IPS-20b (cell line): ENCODE measurements around the gene SPIN1.
A peak's percentile ranks its signal among the peaks of the same experiment; 100 is the strongest.
"Not testable (repeated sequence)": the region's sequence is repeated elsewhere in the genome, so short reads cannot be mapped to it uniquely, and the experiment has no call there.

Source experiments
- H3K27ac ChIP-seq: one replicate; pipeline ENCODE4 v1.5.1; 2013; ENCODE audit warnings: low read length
- H3K27me3 ChIP-seq: 2 replicates; pipeline ENCODE4 v1.6.1; 2013; ENCODE audit warnings: mild to moderate bottlenecking, low read length, inconsistent platforms; ENCODE audit not compliant: insufficient read depth
- H3K36me3 ChIP-seq: 2 replicates; pipeline ENCODE4 v1.6.1; 2013; ENCODE audit warnings: low read depth, mild to moderate bottlenecking, inconsistent platforms, low read length, moderate library complexity; ENCODE audit not compliant: insufficient read depth
- H3K4me1 ChIP-seq: 2 replicates; pipeline ENCODE4 v1.6.1; 2013; ENCODE audit warnings: mild to moderate bottlenecking, control low read depth, inconsistent platforms, low read length, moderate library complexity; ENCODE audit not compliant: insufficient read depth
- H3K4me3 ChIP-seq: 2 replicates; pipeline ENCODE4 v1.5.1; 2013; ENCODE audit warnings: mild to moderate bottlenecking, low read length, inconsistent platforms
- H3K9ac ChIP-seq: 2 replicates; pipeline ENCODE4 v1.6.1; 2013; ENCODE audit warnings: low read depth, mild to moderate bottlenecking, inconsistent platforms, low read length, moderate library complexity
- H3K9me3 ChIP-seq: 2 replicates; pipeline ENCODE4 v1.6.1; 2013; ENCODE audit warnings: mild to moderate bottlenecking, low read depth, low read length, inconsistent platforms; ENCODE audit not compliant: insufficient read depth

SPIN1 gene

DNA sequence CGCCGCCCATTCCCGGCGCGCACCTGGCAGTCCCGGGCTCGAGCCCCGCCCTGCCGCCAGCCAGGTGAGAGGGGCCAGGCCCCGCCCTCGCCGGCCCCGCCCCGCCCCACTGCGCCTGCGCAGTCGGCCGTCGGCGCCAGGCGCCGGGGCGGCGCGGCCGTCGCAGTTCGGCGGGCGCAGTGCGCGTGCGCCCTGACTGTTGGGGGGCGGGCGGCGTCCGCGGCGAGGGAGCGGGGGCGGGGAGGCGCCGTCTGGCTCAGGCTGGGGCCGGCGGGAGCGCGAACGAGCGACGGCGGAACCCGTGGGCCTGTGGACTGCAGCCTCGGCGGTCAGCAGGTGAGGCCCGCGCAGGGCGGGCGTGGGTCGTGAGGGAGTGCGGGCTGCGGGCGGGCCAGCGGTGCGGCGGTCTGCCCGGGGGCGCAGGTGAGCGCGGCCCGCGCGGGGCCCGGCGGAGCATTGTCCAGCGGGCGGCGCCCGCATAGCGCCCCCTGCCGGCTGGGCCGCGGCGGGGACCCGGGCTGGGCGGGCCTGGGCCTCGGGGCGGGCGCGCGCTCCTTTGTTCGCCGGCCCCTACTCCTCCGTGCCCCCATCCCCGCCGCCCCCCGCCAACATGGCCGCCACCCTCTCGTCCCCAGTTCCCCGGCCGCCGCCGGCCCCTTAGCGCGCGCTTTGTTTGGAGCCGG, at the start of gene SPIN1:
SPIN1 (plus strand) TSS at position 242 of the 683 bp plus-strand sequence. CDS start 38,096 bp downstream, outside the sequence.
- peak within 1 kb of the TSS; percentile 87 for H3K4me3 ChIP-seq
- H3K36me3 ChIP-seq: peaks cover 11% of the 10 kb centered on the region
- peaks cover 7% of the 10 kb centered on the region; the same call in 1 of the 2 replicates for H3K27me3 ChIP-seq
- H3K4me1 ChIP-seq: peaks cover 22% of the 10 kb centered on the region; the same call in 1 of the 2 replicates
- peak within 1 kb of the TSS; percentile 93 for H3K9ac ChIP-seq
- peak within 1 kb of the TSS; percentile 79 for H3K27ac ChIP-seq
- no peaks in the 10 kb centered on the region for H3K9me3 ChIP-seq

DNA sequence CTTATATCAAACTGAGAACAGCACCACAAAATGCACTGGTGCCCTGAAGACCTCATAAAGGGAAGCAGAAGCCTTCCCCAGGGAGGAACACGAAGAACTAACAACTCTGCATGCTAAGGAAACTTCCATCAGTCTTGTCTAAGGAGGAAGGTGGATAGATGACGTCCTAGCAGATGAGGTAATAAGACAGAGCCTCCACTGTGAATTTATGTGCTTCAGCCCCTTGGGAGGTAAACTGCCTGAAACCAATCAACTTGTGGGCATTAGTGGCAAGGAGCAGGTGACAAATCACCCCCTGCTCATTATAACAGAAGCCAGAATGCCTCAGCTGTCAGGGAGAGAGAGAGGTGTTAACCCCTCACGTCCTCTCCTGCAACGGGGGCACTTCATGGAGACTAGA, 48.9 kb upstream of the SPIN1 start:
- no peak overlapping the region for H3K9ac ChIP-seq
- no peaks in the 10 kb centered on the region for H3K27me3 ChIP-seq
- no peaks in the 10 kb centered on the region; the same call in 1 of the 2 replicates for H3K4me1 ChIP-seq
- H3K36me3 ChIP-seq: no peaks in the 10 kb centered on the region
- H3K4me3 ChIP-seq: no peak overlapping the region
- H3K27ac ChIP-seq: no peak overlapping the region
- H3K9me3 ChIP-seq: no peaks in the 10 kb centered on the region

DNA sequence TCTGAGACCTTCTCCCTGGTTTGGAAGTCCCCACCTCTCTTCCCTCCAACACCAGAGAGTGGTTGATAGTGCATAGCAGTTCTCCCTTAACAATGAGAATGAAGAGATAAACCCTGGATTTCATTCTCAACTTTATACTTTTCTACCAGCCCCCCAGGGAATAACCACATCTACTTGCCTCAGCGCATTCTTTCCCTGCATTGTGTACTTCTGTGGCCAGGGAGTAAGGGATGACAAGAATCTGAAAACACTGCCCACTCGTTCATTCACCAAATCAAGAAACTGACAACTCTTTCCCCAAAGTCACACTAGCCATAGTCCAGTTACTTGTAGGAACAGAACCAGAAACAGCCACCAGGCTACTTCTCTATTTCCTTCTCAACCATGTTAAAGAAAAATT, 46.0 kb upstream of the SPIN1 start:
- Histone ChIP-seq H3K27ac (no peak overlapping the region), H3K4me3 (no peak overlapping the region), H3K9ac (no peak overlapping the region), H3K36me3 (no peaks in the 10 kb centered on the region), H3K4me1 (no peaks in the 10 kb centered on the region; the same call in 1 of the 2 replicates), H3K9me3 (no peaks in the 10 kb centered on the region), H3K27me3 (no peaks in the 10 kb centered on the region)

DNA sequence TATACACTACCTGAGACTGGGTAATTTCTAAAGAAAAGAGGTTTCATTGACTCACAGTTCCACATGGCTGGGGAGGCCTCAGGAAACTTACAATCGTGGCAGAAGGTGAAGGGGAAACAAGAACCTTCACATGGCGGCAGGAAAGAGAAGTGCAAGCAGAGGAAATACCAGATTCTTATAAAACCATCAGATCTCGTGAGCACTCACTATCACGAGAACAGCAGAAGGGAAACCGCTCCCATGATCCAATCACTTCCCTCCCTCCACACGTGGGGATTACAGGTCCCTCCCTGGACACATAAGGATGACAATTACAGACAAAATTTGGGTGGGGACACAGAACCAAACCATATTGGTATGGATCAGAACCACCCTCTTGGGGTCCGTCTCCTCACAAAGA, 44.2 kb upstream of the SPIN1 start:
- Histone ChIP-seq H3K36me3 (no peaks in the 10 kb centered on the region), H3K9ac (no peak overlapping the region), H3K4me3 (no peak overlapping the region)

DNA sequence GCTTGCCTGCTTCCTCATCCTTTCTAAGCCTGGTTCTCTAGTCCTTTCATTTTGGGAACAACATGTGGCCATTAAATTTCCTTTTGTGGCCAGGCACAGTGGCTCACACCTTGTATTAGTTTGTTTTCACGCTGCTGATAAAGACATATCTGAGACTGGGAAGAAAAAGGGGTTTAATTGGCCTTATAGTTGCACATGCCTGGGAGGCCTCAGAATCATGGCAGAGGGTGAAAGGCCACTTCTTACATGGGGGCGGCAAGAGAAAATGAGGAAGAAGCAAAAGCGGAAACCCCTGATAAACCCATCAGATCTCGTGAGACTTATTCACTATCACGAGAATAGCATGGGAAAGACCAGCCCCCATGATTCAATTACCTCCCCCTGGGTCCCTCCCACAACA, 37.9 kb upstream of the SPIN1 start:
- H3K4me1 ChIP-seq, H3K27me3 ChIP-seq, H3K36me3 ChIP-seq, H3K9me3 ChIP-seq, H3K27ac ChIP-seq, H3K9ac ChIP-seq, H3K4me3 ChIP-seq: not testable (repeated sequence)

More for the DNA sequence above, 44.2 kb upstream of the SPIN1 start:
- H3K27me3 ChIP-seq: no peaks in the 10 kb centered on the region
- no peaks in the 10 kb centered on the region; the same call in 1 of the 2 replicates for H3K4me1 ChIP-seq
- no peak overlapping the region for H3K27ac ChIP-seq
- H3K9me3 ChIP-seq: no peaks in the 10 kb centered on the region

DNA sequence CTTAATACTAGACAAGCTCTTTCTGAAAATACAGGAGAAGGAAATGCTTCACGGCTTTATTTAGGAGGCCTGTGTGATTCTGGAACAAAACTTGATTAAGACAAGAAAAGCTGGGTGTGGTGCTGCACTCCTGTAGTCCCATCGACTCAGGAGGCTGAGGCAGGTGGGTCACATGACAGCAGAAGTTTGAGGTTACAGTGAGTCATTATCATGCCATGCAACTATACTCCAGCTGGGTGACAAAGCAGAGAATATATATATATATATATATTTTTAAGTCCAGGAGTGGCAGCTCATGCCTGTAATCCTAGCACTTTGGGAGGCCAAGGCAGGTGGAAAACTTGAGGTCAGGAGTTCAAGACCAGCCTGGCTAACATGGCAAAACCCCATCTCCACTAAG, 33.1 kb upstream of the SPIN1 start:
- Histone ChIP-seq H3K9ac (no peak overlapping the region), H3K4me3 (no peak overlapping the region), H3K27me3 (no peaks in the 10 kb centered on the region), H3K27ac (no peak overlapping the region), H3K9me3 (no peaks in the 10 kb centered on the region), H3K4me1 (no peaks in the 10 kb centered on the region), H3K36me3 (no peaks in the 10 kb centered on the region)

DNA sequence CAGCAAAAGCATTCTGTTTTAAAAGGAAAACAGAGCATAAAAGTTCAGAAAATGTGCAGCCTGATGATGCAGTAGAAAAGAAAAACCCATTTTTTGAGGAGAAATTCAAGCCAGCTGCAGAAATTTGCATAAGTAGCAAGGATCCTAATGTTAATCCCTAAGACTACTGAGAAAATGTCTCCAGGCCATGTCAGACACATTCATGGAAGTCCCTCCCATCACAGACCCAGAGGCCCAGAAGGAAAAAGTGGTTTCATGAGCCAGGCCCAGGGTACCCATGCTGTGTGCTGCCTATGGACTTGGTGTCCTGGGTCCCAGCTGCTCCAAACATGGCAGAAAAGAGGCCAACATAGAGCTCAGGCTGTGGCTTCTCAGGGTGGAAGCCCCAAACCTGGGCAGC, 31.0 kb upstream of the SPIN1 start:
- H3K9me3 ChIP-seq, H3K36me3 ChIP-seq, H3K9ac ChIP-seq, H3K27me3 ChIP-seq, H3K4me1 ChIP-seq, H3K4me3 ChIP-seq, H3K27ac ChIP-seq: not testable (repeated sequence)

DNA sequence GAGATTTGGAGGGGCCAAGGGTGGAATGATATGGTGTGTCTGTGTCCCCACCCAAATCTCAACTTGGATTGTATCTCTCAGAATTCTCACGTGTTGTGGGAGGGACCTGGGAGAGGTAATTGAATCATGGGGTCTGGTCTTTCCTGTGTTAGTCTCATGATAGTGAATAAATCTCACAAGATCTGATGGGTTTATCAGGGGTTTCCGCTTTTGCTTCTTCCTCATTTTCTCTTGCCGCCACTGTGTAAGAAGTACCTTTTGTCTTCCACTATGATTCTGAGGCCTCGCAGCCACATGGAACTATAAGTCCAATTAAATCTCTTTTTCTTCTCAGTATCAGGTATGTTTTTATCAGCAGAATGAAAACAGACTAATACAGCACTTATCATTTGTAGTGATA, 29.5 kb upstream of the SPIN1 start:
- no peak overlapping the region for H3K27ac ChIP-seq
- 0 out of 2 replicates have a peak, but pooled peaks cover 5% of the 10 kb centered on the region for H3K4me1 ChIP-seq
- H3K4me3 ChIP-seq: no peak overlapping the region
- H3K27me3 ChIP-seq: no peaks in the 10 kb centered on the region
- H3K36me3 ChIP-seq: no peaks in the 10 kb centered on the region
- no peak overlapping the region for H3K9ac ChIP-seq
- H3K9me3 ChIP-seq: no peaks in the 10 kb centered on the region

DNA sequence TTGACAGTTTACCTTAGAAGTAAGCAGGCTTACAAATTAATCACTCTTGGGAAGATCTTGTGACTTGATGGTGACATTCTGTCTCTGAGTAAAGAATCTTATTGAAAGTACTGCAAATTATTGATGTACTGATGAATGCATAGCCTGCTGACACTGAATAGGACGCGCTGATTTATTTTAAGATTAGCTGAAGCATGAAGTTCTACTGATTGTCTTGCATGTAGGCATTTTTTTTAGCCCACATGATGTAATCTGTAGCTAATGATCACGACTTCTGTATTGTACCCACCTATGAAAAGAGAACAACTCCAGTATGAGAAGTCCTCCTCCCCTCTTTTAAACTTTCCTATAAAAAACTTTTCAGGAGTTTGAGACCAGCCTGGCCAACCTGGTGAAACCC, 28.3 kb upstream of the SPIN1 start:
- Histone ChIP-seq H3K4me3 (no peak overlapping the region), H3K4me1 (0 out of 2 replicates have a peak, but pooled peaks cover 5% of the 10 kb centered on the region), H3K36me3 (no peaks in the 10 kb centered on the region), H3K27ac (no peak overlapping the region), H3K9ac (no peak overlapping the region), H3K9me3 (no peaks in the 10 kb centered on the region), H3K27me3 (no peaks in the 10 kb centered on the region)

DNA sequence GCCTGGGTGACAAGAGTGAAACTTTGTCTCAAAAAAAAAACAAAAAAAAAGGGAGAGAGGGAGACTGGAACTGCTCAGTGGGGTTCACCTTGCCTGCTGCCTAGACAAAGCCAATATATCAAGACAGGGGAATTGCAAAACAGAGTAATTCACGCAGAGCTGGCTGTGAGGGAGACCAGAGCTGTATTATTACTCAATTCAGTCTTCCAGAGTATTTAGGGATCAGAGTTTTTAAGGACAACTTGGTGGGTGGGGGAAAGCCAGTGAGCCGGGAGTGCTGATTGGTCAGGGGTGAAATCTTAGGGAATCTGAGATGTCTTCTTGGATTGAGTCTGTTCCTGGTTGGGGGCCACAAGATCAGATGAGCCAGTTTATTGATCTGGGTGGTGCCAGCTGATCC, 25.6 kb upstream of the SPIN1 start:
- Histone ChIP-seq H3K9ac (no peak overlapping the region), H3K4me3 (no peak overlapping the region), H3K27me3 (no peaks in the 10 kb centered on the region), H3K36me3 (no peaks in the 10 kb centered on the region), H3K27ac (no peak overlapping the region), H3K9me3 (no peaks in the 10 kb centered on the region), H3K4me1 (0 out of 2 replicates have a peak, but pooled peaks cover 5% of the 10 kb centered on the region)

DNA sequence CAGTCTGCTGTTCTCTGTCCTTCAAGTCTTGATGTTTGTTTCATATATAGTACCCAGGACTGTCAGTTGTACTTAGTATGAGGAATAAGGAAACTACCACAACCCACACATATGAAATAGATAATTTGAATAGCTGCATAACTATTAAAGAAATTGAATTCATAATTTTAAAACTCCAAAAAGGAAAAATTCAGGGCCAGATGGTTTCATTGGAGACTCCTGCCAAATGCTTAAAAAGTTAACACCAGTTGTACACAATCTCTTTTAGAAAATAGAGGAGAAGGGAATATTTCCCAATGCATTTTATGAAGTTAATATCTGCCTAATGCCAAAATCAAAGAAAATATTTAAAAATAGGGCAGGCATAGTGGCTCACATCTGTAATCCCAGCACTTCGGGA, 24.6 kb upstream of the SPIN1 start:
- no peaks in the 10 kb centered on the region for H3K36me3 ChIP-seq
- no peaks in the 10 kb centered on the region for H3K27me3 ChIP-seq
- H3K9me3 ChIP-seq: no peaks in the 10 kb centered on the region
- no peak overlapping the region for H3K9ac ChIP-seq
- no peak overlapping the region for H3K27ac ChIP-seq
- no peak overlapping the region for H3K4me3 ChIP-seq
- H3K4me1 ChIP-seq: 0 out of 2 replicates have a peak, but pooled peaks cover 5% of the 10 kb centered on the region

DNA sequence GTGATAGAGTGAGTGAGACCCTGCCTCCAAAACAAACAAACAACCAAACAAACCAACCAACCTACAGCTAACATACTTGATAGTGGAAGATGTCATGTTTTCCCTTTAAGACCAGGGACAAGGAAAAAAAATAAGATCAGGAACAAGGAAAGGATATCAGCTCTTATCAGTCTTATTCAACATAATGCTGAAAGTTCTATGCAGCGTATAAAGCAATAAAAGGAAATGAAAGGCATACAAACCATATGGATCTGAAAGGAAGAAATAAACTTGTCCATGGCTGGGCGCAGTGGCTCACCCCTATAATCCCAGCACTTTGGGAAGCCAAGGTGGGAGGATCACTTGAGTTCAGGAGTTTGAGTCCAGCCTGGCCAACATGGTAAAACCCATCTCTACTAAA, 23.5 kb upstream of the SPIN1 start:
- H3K4me1 ChIP-seq: 0 out of 2 replicates have a peak, but pooled peaks cover 5% of the 10 kb centered on the region
- no peak overlapping the region for H3K27ac ChIP-seq
- H3K9ac ChIP-seq: no peak overlapping the region
- H3K4me3 ChIP-seq: no peak overlapping the region
- H3K9me3 ChIP-seq: no peaks in the 10 kb centered on the region
- H3K27me3 ChIP-seq: no peaks in the 10 kb centered on the region
- no peaks in the 10 kb centered on the region for H3K36me3 ChIP-seq
